ENCODE measurements around the gene SYPL2.

- no peak for TF ChIP-seq EGR1 (IDR thresholded peaks at IDR 0.05)
- TF ChIP-seq EP300 (IDR thresholded peaks at IDR 0.05; ENCODE audit: borderline replicate concordance): no peak
- no peak for TF ChIP-seq YY1 (IDR thresholded peaks at IDR 0.05; ENCODE audit: low read depth)
- TF ChIP-seq RAD21 (IDR thresholded peaks at IDR 0.05; ENCODE audit: low read depth): no peak
- no peak for TF ChIP-seq MAX (IDR thresholded peaks at IDR 0.05)
- TF ChIP-seq NFIC (IDR thresholded peaks at IDR 0.05): no peak
- no peak for TF ChIP-seq CREB1 (IDR thresholded peaks at IDR 0.05; ENCODE audit: low read depth)
Measured at GRCh38 chr1:109513110-109513710, 46.9 kb downstream of the SYPL2 start.
